ENCODE data around the gene CDH5.

- TF ChIP-seq, protein P1, sequence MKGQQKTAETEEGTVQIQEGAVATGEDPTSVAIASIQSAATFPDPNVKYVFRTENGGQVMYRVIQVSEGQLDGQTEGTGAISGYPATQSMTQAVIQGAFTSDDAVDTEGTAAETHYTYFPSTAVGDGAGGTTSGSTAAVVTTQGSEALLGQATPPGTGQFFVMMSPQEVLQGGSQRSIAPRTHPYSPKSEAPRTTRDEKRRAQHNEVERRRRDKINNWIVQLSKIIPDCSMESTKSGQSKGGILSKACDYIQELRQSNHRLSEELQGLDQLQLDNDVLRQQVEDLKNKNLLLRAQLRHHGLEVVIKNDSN (CRISPR knock-in tag; IDR thresholded peaks at IDR 0.05) = no peak
- TF ChIP-seq SP1 (CRISPR knock-in tag; conservative IDR thresholded peaks at IDR 0.05) = no peak
These were observed 10.2 kb downstream of the CDH5 start for GRCh38 chr16:66376577-66377305.

Data from WTC11 (cell line).